SIG-M5 treated with dmso at 0.1 percent for 504 hours (cell line): Measurements from ENCODE around the gene TANC1.

ENCODE experiments used
- DNase-seq: peaks from one replicate; lab custom pipeline; 2025; ENCODE audit not compliant: unreplicated experiment; lab: John Stamatoyannopoulos, UW

TANC1 gene

GRCh38 chr2:159211447-159212396 lies 243.3 kb downstream of the TANC1 start:
- peak; percentile 26 for DNase-seq

- no peak for DNase-seq
Measured at GRCh38 chr2:159213296-159213695, 244.9 kb downstream of the TANC1 start.

- DNase-seq = no peak
Measured at GRCh38 chr2:159214325-159214865, 246.0 kb downstream of the TANC1 start.

GRCh38 chr2:159215116-159215515 lies 246.7 kb downstream of the TANC1 start:
- DNase-seq = no peak

- DNase-seq = no peak
Measured at GRCh38 chr2:159217676-159218075, 249.2 kb downstream of the TANC1 start.

- DNase-seq = no peak
Measured at GRCh38 chr2:159218389-159218788, 249.9 kb downstream of the TANC1 start.

- no peak for DNase-seq
Measured at GRCh38 chr2:159219394-159219998, 251.1 kb downstream of the TANC1 start.

- no peak for DNase-seq
Measured at GRCh38 chr2:159224061-159224813, 255.8 kb downstream of the TANC1 start.

- no peak for DNase-seq
Measured at GRCh38 chr2:159225025-159226016, 256.9 kb downstream of the TANC1 start.

GRCh38 chr2:159226059-159226461 lies 257.6 kb downstream of the TANC1 start:
- DNase-seq = peak; percentile 31

- DNase-seq = no peak
Measured at GRCh38 chr2:159226608-159227385, 258.4 kb downstream of the TANC1 start.

GRCh38 chr2:159227467-159227866 lies 259.0 kb downstream of the TANC1 start:
- DNase-seq = no peak

GRCh38 chr2:159228081-159228581 lies 259.7 kb downstream of the TANC1 start:
- DNase-seq = no peak

- no peak for DNase-seq
Measured at GRCh38 chr2:159229476-159230144, 261.2 kb downstream of the TANC1 start.

GRCh38 chr2:159230145-159230877 lies 261.9 kb downstream of the TANC1 start:
- no peak for DNase-seq

GRCh38 chr2:159232456-159233170 lies 264.2 kb downstream of the TANC1 start:
- DNase-seq = no peak

- no peak for DNase-seq
Measured at GRCh38 chr2:159234868-159235267, 266.4 kb downstream of the TANC1 start.
